ENCODE measurements around the gene CILP.

GRCh38 chr15:65254758-65255157, 43.5 kb upstream of the CILP start:
- TF ChIP-seq POLR2A (IDR thresholded peaks at IDR 0.05) (no peak), CTCF (IDR thresholded peaks at IDR 0.05) (no peak)

Data from esophagus squamous epithelium (tissue), 4 donors.